Ascending aorta (tissue), 2 donors: Measurements from ENCODE around the gene ISX. TPM values are rescaled to one million over a fixed set of nuclear protein-coding genes. Genes with fewer than 3 reads are reported as not detected.
"Not testable (repeated sequence)": the region's sequence is repeated elsewhere in the genome, so short reads cannot be mapped to it uniquely, and the experiment has no call there.

Source experiments
- DNase-seq, 2 donors: peaks; one replicate each; pipeline ENCODE4 v3.0.0-alpha.2; 2019; ENCODE audit warnings: low spot score in 2 of 2
- H3K27ac ChIP-seq, 2 donors: fragments of 200-600 bp; sonication (generic); one replicate each; pipeline ENCODE4 v1.5.1; 2016 to 2017; ENCODE audit warnings: mild to moderate bottlenecking in 1 of 2
- H3K27me3 ChIP-seq: fragments of 200-600 bp; sonication (generic); one replicate; pipeline ENCODE4 v1.5.1; 2017
- H3K36me3 ChIP-seq, 2 donors: fragments of 200-600 bp; sonication (generic); one replicate each; pipeline ENCODE4 v1.5.1; 2016
- H3K4me1 ChIP-seq, 2 donors: fragments of 200-600 bp; sonication (generic); one replicate each; pipeline ENCODE4 v1.5.1; 2016 to 2017; ENCODE audit warnings: mild to moderate bottlenecking in 1 of 2
- H3K4me3 ChIP-seq, 2 donors: fragments of 200-600 bp; sonication (generic); one replicate each; pipeline ENCODE4 v1.5.1; 2016 to 2017; ENCODE audit warnings: mild to moderate bottlenecking in 1 of 2
- H3K9me3 ChIP-seq, 2 donors: fragments of 200-600 bp; sonication (generic); one replicate each; pipeline ENCODE4 v1.5.1; 2016
- CTCF ChIP-seq, 3 experiments: fragments of 200-600 bp in 2 of 3; fragments of 450-650 bp in 1 of 3; sonication (generic) in 2 of 3; IDR thresholded peaks; one replicate each; pipeline ENCODE4 v1.5.1; 2016 to 2019; ENCODE audit warnings: antibody characterized with exemption in 3 of 3, mild to moderate bottlenecking in 1 of 3, moderate library complexity in 1 of 3
- intact Hi-C: fragments of 100-400 bp; cut with DNase I; formaldehyde crosslinking; loops from one replicate; pipeline ENCODE4 v1.15.1; 2023
- total RNA-seq: library from RNA; depleted of rRNA; stranded (reverse); fragments of >200 nt; gene quantifications from one replicate; pipeline ENCODE4 v1.1.0, GENCODE V29; 2016

Gene ISX
- total RNA-seq, 1 donor from 2014 or later = not detected

- Histone ChIP-seq H3K9me3 (no peaks in the 10 kb centered on the region), H3K4me1 (no peaks in the 10 kb centered on the region), H3K36me3 (no peaks in the 10 kb centered on the region), H3K27ac (no peak overlapping the region), H3K27me3 (no peaks in the 10 kb centered on the region), H3K4me3 (no peak overlapping the region)
- intact Hi-C loops = no loop called here
- no peak for DNase-seq
- TF ChIP-seq CTCF (IDR thresholded peaks at IDR 0.05) = peak; percentile 26 to 79 (median 62)
Observed at GRCh38 chr22:35023692-35024363, 42.1 kb upstream of the ISX start.

- Histone ChIP-seq H3K27ac (no peak overlapping the region), H3K4me3 (no peak overlapping the region), H3K9me3 (no peaks in the 10 kb centered on the region), H3K4me1 (no peaks in the 10 kb centered on the region), H3K27me3 (no peaks in the 10 kb centered on the region), H3K36me3 (no peaks in the 10 kb centered on the region)
- intact Hi-C loops = no loop called here
- no peak for TF ChIP-seq CTCF (IDR thresholded peaks at IDR 0.05)
- DNase-seq = no peak
Observed at GRCh38 chr22:35024364-35024692, 41.6 kb upstream of the ISX start.

GRCh38 chr22:35030112-35030511 is 35.8 kb upstream of the ISX start:
- H3K36me3 ChIP-seq, intact Hi-C loops, H3K4me3 ChIP-seq, H3K27ac ChIP-seq, H3K9me3 ChIP-seq, H3K27me3 ChIP-seq, DNase-seq, H3K4me1 ChIP-seq: not testable (repeated sequence)

GRCh38 chr22:35032571-35032970 is 33.4 kb upstream of the ISX start:
- H3K27me3 ChIP-seq = no peaks in the 10 kb centered on the region
- H3K27ac ChIP-seq = no peak overlapping the region
- no peaks in the 10 kb centered on the region for H3K36me3 ChIP-seq
- no peak for DNase-seq
- H3K9me3 ChIP-seq = no peaks in the 10 kb centered on the region
- no peaks in the 10 kb centered on the region for H3K4me1 ChIP-seq
- intact Hi-C loops = no loop called here
- no peak overlapping the region for H3K4me3 ChIP-seq
- TF ChIP-seq CTCF (IDR thresholded peaks at IDR 0.05) = no peak

GRCh38 chr22:35033635-35034296 is 32.2 kb upstream of the ISX start:
- H3K27ac ChIP-seq = no peak overlapping the region
- no peaks in the 10 kb centered on the region for H3K27me3 ChIP-seq
- H3K4me1 ChIP-seq = no peaks in the 10 kb centered on the region
- H3K36me3 ChIP-seq = no peaks in the 10 kb centered on the region
- no peak overlapping the region for H3K4me3 ChIP-seq
- H3K9me3 ChIP-seq = no peaks in the 10 kb centered on the region
- no peak for TF ChIP-seq CTCF (IDR thresholded peaks at IDR 0.05)
- DNase-seq = peak in 1 of 2 donors; percentile 24
- intact Hi-C loops = no loop called here

- Histone ChIP-seq H3K36me3 (no peaks in the 10 kb centered on the region), H3K27ac (no peak overlapping the region), H3K4me1 (no peaks in the 10 kb centered on the region), H3K9me3 (no peaks in the 10 kb centered on the region), H3K4me3 (no peak overlapping the region), H3K27me3 (no peaks in the 10 kb centered on the region)
- DNase-seq = peak in 1 of 2 donors; percentile 35
- intact Hi-C loops = no loop called here
- TF ChIP-seq CTCF (IDR thresholded peaks at IDR 0.05) = no peak
Observed at GRCh38 chr22:35034963-35035362, 31.0 kb upstream of the ISX start.
